Osteoblast (primary cell): ENCODE measurements around the gene RSBN1. TPM values are rescaled to one million over a fixed set of nuclear protein-coding genes. Genes with fewer than 3 reads are reported as not detected.

Source experiments
- DNase-seq: peaks from one replicate; pipeline ENCODE4 v3.0.0; 2011; ENCODE audit warnings: low spot score, mixed read lengths; ENCODE audit not compliant: insufficient read length; ENCODE audit errors: missing footprints
- H2AFZ ChIP-seq: 2 replicates; pipeline ENCODE4 v1.6.0; 2011; ENCODE audit warnings: mild to moderate bottlenecking, low read length
- H3K27ac ChIP-seq: 2 replicates; pipeline ENCODE4 v1.5.1; 2011; ENCODE audit warnings: mild to moderate bottlenecking, low read depth, low read length, moderate library complexity
- H3K27me3 ChIP-seq: 2 replicates; pipeline ENCODE4 v1.6.0; 2012; ENCODE audit warnings: mild to moderate bottlenecking, control low read depth, inconsistent platforms, low read length, moderate library complexity; ENCODE audit not compliant: insufficient read depth
- H3K36me3 ChIP-seq: 2 replicates; pipeline ENCODE4 v1.5.1; 2011; ENCODE audit warnings: mild to moderate bottlenecking, low read length, control low read depth, moderate library complexity; ENCODE audit not compliant: insufficient read depth
- H3K4me1 ChIP-seq: 2 replicates; pipeline ENCODE4 v1.5.1; 2011; ENCODE audit warnings: mild to moderate bottlenecking, low read length, control low read depth, moderate library complexity; ENCODE audit not compliant: insufficient read depth
- H3K4me2 ChIP-seq: 2 replicates; pipeline ENCODE4 v1.6.0; 2011; ENCODE audit warnings: mild to moderate bottlenecking, low read length; ENCODE audit not compliant: insufficient read depth
- H3K4me3 ChIP-seq: fragments of 200-600 bp; sonication (generic); 3 replicates; pipeline ENCODE4 v1.5.1; 2012; ENCODE audit warnings: mild to moderate bottlenecking, low read length, inconsistent platforms; ENCODE audit not compliant: insufficient read depth
- H3K79me2 ChIP-seq: 2 replicates; pipeline ENCODE4 v1.6.0; 2012; ENCODE audit warnings: mild to moderate bottlenecking, low read length, control low read depth, inconsistent platforms; ENCODE audit not compliant: insufficient read depth
- H3K9me3 ChIP-seq: 2 replicates; pipeline ENCODE4 v1.5.1; 2011; ENCODE audit warnings: low read depth, low read length, control low read depth
- H4K20me1 ChIP-seq: 2 replicates; pipeline ENCODE4 v1.6.0; 2012; ENCODE audit warnings: mild to moderate bottlenecking, low read length, control low read depth; ENCODE audit not compliant: insufficient read depth
- total RNA-seq: library from RNA; depleted of rRNA; stranded (reverse); fragments of >200 nt; gene quantifications from 2 replicates; pipeline ENCODE4 v1.2.3, GENCODE V29; 2012
- TF ChIP-seq, protein P1 (sequence below): IDR thresholded peaks from 2 replicates; pipeline ENCODE4 v1.5.1; 2011; ENCODE audit warnings: mild to moderate bottlenecking, low read depth, low read length, moderate library complexity; ENCODE audit errors: extremely low read depth

Gene RSBN1
- total RNA-seq, 1 donor: 14.5 TPM

DNA sequence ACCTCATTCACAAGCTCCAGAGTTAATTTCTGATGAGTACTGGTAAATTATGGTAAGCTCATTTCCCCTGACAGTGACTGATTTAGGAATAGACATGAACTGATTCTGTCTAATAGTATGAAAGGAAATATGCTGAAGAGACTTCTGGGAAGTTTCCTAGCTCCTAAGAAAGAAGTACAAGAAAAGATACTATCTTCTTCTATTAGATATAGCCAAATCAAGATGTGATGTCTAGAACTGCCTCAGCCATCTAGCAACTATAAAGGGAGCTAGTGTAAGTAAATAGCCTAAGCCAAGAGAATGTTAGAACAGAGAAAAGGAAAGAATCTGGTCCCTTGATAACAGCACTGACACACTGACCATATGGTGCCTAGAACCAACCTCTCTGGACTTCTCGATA lies 42.2 kb downstream of the RSBN1 start:
- H3K27me3 ChIP-seq: no peaks in the 10 kb centered on the region
- H3K4me1 ChIP-seq: no peaks in the 10 kb centered on the region
- no peaks in the 10 kb centered on the region for H4K20me1 ChIP-seq
- TF ChIP-seq, protein P1, sequence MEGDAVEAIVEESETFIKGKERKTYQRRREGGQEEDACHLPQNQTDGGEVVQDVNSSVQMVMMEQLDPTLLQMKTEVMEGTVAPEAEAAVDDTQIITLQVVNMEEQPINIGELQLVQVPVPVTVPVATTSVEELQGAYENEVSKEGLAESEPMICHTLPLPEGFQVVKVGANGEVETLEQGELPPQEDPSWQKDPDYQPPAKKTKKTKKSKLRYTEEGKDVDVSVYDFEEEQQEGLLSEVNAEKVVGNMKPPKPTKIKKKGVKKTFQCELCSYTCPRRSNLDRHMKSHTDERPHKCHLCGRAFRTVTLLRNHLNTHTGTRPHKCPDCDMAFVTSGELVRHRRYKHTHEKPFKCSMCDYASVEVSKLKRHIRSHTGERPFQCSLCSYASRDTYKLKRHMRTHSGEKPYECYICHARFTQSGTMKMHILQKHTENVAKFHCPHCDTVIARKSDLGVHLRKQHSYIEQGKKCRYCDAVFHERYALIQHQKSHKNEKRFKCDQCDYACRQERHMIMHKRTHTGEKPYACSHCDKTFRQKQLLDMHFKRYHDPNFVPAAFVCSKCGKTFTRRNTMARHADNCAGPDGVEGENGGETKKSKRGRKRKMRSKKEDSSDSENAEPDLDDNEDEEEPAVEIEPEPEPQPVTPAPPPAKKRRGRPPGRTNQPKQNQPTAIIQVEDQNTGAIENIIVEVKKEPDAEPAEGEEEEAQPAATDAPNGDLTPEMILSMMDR: no peak
- H2AFZ ChIP-seq: no peak overlapping the region
- H3K27ac ChIP-seq: no peak overlapping the region
- peaks cover 8% of the 10 kb centered on the region for H3K79me2 ChIP-seq
- H3K4me3 ChIP-seq: no peak overlapping the region
- peaks cover 24% of the 10 kb centered on the region for H3K36me3 ChIP-seq
- no peak overlapping the region for H3K4me2 ChIP-seq
- no peak for DNase-seq
- H3K9me3 ChIP-seq: no peaks in the 10 kb centered on the region

DNA sequence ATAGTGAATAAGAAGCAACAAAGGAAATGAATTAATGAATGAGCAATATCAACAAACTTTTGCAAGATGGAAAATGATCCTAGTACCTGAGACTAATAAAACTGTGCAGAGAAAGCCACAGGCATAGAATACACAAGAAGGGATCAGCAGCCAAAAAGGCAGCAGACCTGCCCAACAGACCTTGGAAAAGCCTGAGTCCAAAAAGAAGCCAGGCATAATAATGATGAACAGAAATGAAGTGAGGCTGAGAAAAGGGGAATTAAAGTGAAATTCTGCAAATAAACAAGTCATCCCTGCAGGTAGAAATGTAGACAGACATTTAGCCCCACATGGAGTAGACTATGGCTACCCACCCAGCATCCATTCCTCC lies 42.7 kb downstream of the RSBN1 start:
- H3K79me2 ChIP-seq: peaks cover 8% of the 10 kb centered on the region
- H3K27me3 ChIP-seq: no peaks in the 10 kb centered on the region
- H2AFZ ChIP-seq: no peak overlapping the region
- H3K36me3 ChIP-seq: peaks cover 24% of the 10 kb centered on the region
- H3K9me3 ChIP-seq: no peaks in the 10 kb centered on the region
- DNase-seq: no peak
- H4K20me1 ChIP-seq: no peaks in the 10 kb centered on the region
- TF ChIP-seq, protein P1: no peak
- H3K4me1 ChIP-seq: no peaks in the 10 kb centered on the region
- no peak overlapping the region for H3K4me3 ChIP-seq
- H3K27ac ChIP-seq: no peak overlapping the region
- H3K4me2 ChIP-seq: peak overlapping the region; percentile 58

DNA sequence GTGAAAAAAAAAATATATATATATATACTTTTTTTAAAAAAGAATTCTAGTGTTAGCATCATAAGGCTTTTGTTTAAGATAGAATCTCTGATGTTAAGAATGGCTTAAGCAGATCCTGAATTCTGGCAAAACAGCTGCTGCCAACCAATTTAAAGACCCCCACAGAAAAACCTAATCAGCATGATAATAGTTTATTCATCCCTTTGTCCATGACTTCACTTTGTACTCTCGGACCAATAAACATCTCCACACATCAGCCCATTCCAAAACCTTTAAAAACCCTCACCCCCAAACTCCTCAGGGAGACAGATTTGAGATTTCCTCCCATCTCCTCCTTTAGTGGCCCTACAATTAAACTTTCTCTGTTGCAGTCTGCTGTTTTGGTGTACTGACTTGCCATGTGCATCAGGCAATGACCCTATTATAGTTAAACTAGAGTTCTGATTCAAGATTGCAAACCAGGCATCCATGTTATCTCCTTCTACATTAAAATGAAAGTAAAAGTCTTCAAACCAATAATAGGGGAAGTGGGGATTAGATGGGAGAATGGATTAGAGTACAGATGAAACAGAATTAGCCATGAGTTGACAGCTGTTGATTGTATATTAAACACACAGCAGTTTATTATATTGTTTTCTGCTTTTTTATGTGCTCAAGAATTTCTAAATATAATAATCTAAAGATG lies 43.2 kb downstream of the RSBN1 start:
- Histone ChIP-seq H3K79me2 (peaks cover 8% of the 10 kb centered on the region), H3K4me2 (peak overlapping the region; percentile 58), H3K9me3 (no peaks in the 10 kb centered on the region), H2AFZ (peak overlapping the region; percentile 54), H3K36me3 (peaks cover 24% of the 10 kb centered on the region), H4K20me1 (no peaks in the 10 kb centered on the region), H3K27me3 (no peaks in the 10 kb centered on the region), H3K27ac (no peak overlapping the region), H3K4me1 (no peaks in the 10 kb centered on the region), H3K4me3 (no peak overlapping the region)
- no peak for DNase-seq
- TF ChIP-seq, protein P1: no peak

DNA sequence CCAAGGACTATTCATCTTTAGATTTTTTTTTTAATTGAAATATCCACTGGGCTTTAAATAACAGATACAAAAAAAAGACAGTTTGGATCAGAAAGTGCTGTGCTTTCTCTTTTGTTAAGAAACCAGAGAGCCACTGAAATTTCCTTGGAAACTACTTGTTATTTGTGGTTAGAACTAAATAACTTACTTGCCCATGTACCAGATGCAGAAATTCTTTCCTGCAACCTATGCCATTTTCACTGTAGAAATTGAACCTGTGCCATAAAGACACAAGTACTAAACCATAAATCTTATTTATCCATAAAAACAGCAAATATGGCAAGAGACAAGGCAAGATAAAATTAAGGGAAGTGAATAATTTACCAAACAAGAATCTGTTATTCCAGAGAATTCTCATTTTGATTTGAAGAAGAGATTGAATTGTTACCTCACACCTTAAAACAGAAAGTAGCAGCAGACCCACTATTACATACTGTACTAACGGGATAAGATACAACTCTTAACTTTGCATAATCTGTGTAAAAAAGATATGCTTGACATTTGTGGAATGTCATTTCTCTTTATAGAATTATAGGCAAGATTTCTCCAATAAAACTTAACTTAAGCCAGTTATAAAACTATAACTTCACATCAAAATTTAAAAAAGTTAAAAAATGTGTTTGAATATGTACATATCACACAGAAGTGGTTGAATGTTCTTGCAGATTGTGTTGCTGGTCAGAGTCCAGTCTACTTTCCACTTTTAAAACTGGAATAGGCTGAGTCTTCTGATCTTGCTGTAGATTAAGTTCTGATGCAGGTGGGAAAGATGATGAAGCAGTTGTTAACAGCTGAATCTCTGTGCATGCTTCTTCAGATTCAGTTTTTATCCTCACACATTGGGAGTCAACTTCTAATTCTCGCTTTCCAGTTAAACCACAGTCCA lies 46.7 kb downstream of the RSBN1 start:
- peaks cover 7% of the 10 kb centered on the region for H3K79me2 ChIP-seq
- no peak overlapping the region for H2AFZ ChIP-seq
- H3K36me3 ChIP-seq: peaks cover 24% of the 10 kb centered on the region
- no peaks in the 10 kb centered on the region for H3K4me1 ChIP-seq
- no peaks in the 10 kb centered on the region for H4K20me1 ChIP-seq
- no peak overlapping the region for H3K27ac ChIP-seq
- no peak overlapping the region for H3K4me2 ChIP-seq
- H3K9me3 ChIP-seq: no peaks in the 10 kb centered on the region
- no peak for DNase-seq
- H3K27me3 ChIP-seq: no peaks in the 10 kb centered on the region
- TF ChIP-seq, protein P1: no peak
- no peak overlapping the region for H3K4me3 ChIP-seq
